ENCODE data around the gene MLC1. TPM values are rescaled to one million over a fixed set of nuclear protein-coding genes. Genes with fewer than 3 reads are reported as not detected.

MLC1 gene
- total and polyA plus RNA-seq, 2 donors (not counting 1 experiment from before 2014, with no cell fraction given), result 0.34 TPM; not detected in 1

DNA sequence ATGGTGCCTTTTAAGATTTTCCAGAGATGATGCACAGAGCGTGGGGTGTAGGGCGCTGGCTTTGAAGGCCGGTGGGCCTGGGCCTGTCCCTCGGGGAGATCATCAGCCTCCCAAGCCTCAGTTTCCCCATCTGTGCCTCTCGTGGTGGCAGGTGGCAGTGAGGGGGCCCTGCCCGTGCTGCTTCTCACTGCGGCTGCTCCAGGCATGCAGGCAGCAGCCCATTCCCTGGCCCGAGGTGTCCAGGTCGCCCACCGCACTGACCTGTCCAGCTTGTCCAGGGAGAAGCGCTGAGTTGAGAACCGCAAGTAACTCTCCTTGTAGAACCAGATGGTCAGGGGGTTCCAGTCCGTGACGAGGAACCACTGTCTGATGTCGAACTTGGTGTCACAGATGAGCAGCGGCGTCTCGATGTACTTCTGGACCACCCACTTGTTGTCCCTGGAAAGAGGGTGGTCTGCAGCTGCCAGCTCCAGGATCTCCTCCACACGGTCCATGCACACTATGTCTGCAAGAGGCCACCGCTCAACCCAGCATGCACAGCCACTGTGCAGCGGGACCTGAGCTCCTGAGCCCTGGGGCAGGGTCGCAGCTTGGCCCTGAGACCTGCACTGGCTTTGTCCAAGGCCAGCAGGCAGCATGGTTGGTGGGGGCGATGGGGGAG, 52.2 kb downstream of the MLC1 start:
- CTCF ChIA-PET, result interaction anchor here (3.4 kb wide), 1 partner anchor 101 kb away, joined by 127 read pairs; no protein-coding TSS in a partner anchor
- H3K27ac ChIP-seq (ENCODE audit: low read length in 2 of 2), result no peak overlapping the region
- Mint-ChIP-seq H3K4me3 (no peak overlapping the region), H3K4me1 (peaks cover 14% of the 10 kb centered on the region), H3K9me3 (ENCODE audit: insufficient read depth) (no peaks in the 10 kb centered on the region), H3K27ac (no peak overlapping the region), H3K27me3 (peaks cover 10% of the 10 kb centered on the region)
- no peaks in the 10 kb centered on the region for H3K36me3 ChIP-seq (replicated peaks in 1 of 2; ENCODE audit: control extremely low read depth in 1 of 2, control insufficient read depth in 1 of 2, extremely low read depth in 1 of 2, insufficient read depth in 2 of 2, low read length in 1 of 2)
- intact Hi-C loops (cut with micrococcal nuclease), result no loop called here
- H2AFZ ChIP-seq (ENCODE audit: insufficient read depth, low read depth, low read length, poor library complexity, severe bottlenecking), result no peak overlapping the region
- POLR2A ChIA-PET, result no interaction called here
- H4K20me1 ChIP-seq (ENCODE audit: control insufficient read depth, insufficient read depth, low read length, poor library complexity, severe bottlenecking), result no peaks in the 10 kb centered on the region
- no peaks in the 10 kb centered on the region for H3K9me3 ChIP-seq (ENCODE audit: control extremely low read depth in 1 of 3, control insufficient read depth in 2 of 3, insufficient read depth in 1 of 3, low read length in 2 of 3)
- peaks cover 22 to 24% of the 10 kb centered on the region in 2 donors for H3K4me1 ChIP-seq (ENCODE audit: control insufficient read depth in 2 of 2, insufficient read depth in 2 of 2, low read length in 2 of 2)
- H3K4me3 ChIP-seq (ENCODE audit: control extremely low read depth in 1 of 5, extremely low read depth in 1 of 5, insufficient read depth in 1 of 5, low read depth in 2 of 5, low read length in 4 of 5), result no peak overlapping the region
- H3K9ac ChIP-seq (ENCODE audit: low read length), result no peak overlapping the region
- no peaks in the 10 kb centered on the region for H3K79me2 ChIP-seq (ENCODE audit: control insufficient read depth, insufficient read depth, low read length)
- DNase-seq (no peak), ATAC-seq (ENCODE audit: low read depth) (no peak)
- TF ChIP-seq, protein P1, sequence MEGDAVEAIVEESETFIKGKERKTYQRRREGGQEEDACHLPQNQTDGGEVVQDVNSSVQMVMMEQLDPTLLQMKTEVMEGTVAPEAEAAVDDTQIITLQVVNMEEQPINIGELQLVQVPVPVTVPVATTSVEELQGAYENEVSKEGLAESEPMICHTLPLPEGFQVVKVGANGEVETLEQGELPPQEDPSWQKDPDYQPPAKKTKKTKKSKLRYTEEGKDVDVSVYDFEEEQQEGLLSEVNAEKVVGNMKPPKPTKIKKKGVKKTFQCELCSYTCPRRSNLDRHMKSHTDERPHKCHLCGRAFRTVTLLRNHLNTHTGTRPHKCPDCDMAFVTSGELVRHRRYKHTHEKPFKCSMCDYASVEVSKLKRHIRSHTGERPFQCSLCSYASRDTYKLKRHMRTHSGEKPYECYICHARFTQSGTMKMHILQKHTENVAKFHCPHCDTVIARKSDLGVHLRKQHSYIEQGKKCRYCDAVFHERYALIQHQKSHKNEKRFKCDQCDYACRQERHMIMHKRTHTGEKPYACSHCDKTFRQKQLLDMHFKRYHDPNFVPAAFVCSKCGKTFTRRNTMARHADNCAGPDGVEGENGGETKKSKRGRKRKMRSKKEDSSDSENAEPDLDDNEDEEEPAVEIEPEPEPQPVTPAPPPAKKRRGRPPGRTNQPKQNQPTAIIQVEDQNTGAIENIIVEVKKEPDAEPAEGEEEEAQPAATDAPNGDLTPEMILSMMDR (IDR thresholded peaks at IDR 0.05), result no peak
- TF ChIP-seq EZH2 (IDR thresholded peaks at IDR 0.05; ENCODE audit: borderline replicate concordance, insufficient read depth, low read depth, low read length, poor library complexity, severe bottlenecking), result no peak
- H3K27me3 ChIP-seq (replicated peaks in 1 of 4; ENCODE audit: control extremely low read depth in 1 of 4, control insufficient read depth in 3 of 4, insufficient read depth in 4 of 4, low read length in 3 of 4), result peaks cover 0 to 13% (median 6%) of the 10 kb centered on the region in 4 experiments
- 94% methylated on average over 21 of the region's 23 CpGs for WGBS (ENCODE audit: insufficient coverage)
- no peak overlapping the region for H3K4me2 ChIP-seq (replicated peaks; ENCODE audit: low read depth, low read length, poor library complexity, severe bottlenecking)
